Gastroesophageal sphincter (tissue), 4 donors: ENCODE data around the gene TBC1D20. TPM values are rescaled to one million over a fixed set of nuclear protein-coding genes. Genes with fewer than 3 reads are reported as not detected.

ENCODE experiments used
- ATAC-seq: fragments of 150-250 bp; one replicate; pipeline ENCODE4 v1.9.1; 2016; ENCODE audit warnings: mild to moderate bottlenecking, moderate library complexity
- H3K27ac ChIP-seq, 4 donors: fragments of 200-600 bp; sonication (generic) in 3 of 4; 1 replicate in 3 of 4; 2 replicates in 1 of 4; pipeline ENCODE4 v1.5.1; 2016 to 2019
- H3K27me3 ChIP-seq: fragments of 200-600 bp; sonication (generic); one replicate; pipeline ENCODE4 v1.5.1; 2019
- H3K36me3 ChIP-seq, 2 donors: fragments of 200-600 bp; sonication (generic); one replicate each; pipeline ENCODE4 v1.5.1; 2019; ENCODE audit warnings: control low read depth in 1 of 2
- H3K4me1 ChIP-seq, 3 donors: fragments of 200-600 bp; sonication (generic); 1 replicate in 2 of 3; 2 replicates in 1 of 3; pipeline ENCODE4 v1.5.1; 2016 to 2019; ENCODE audit warnings: control low read depth in 2 of 3
- H3K4me3 ChIP-seq, 2 donors: fragments of 200-600 bp; sonication (generic); one replicate each; pipeline ENCODE4 v1.5.1; 2019; ENCODE audit warnings: mild to moderate bottlenecking in 1 of 2, moderate library complexity in 1 of 2
- H3K9me3 ChIP-seq, 3 donors: fragments of 200-600 bp; sonication (generic); one replicate each; pipeline ENCODE4 v1.5.1; 2017 to 2019; ENCODE audit warnings: control low read depth in 2 of 3
- CTCF ChIP-seq, 4 experiments: fragments of 200-600 bp in 2 of 4; fragments of 450-650 bp in 2 of 4; sonication (generic) in 1 of 4; IDR thresholded peaks; one replicate each; pipeline ENCODE4 v1.5.1; 2017 to 2019; ENCODE audit warnings: antibody characterized with exemption in 4 of 4, mild to moderate bottlenecking in 2 of 4, moderate library complexity in 2 of 4
- EP300 ChIP-seq: sonication (generic); formaldehyde crosslinking; IDR thresholded peaks from one replicate; pipeline ENCODE4 v1.6.1; 2017; ENCODE audit warnings: antibody characterized with exemption, mild to moderate bottlenecking
- POLR2A ChIP-seq, 2 donors: fragments of 450-650 bp; IDR thresholded peaks; one replicate each; pipeline ENCODE4 v1.6.1; 2017; ENCODE audit warnings: antibody characterized with exemption in 2 of 2, mild to moderate bottlenecking in 2 of 2, moderate library complexity in 1 of 2
- POLR2AphosphoS5 ChIP-seq: sonication (generic); formaldehyde crosslinking; IDR thresholded peaks from one replicate; pipeline ENCODE4 v1.6.1; 2017; ENCODE audit warnings: antibody characterized with exemption
- WGBS, 2 donors: methylation state at CpG; one replicate each; pipeline ENCODE4 v1.1.5; 2018; ENCODE audit warnings: low coverage in 1 of 2; 5-methylcytosine and 5-hydroxymethylcytosine counted together
- total RNA-seq, 4 donors: library from RNA; depleted of rRNA; stranded (reverse); fragments of >200 nt; gene quantifications; one replicate each; pipeline ENCODE4 v1.1.0, GENCODE V29; 2016

TBC1D20 gene
- total RNA-seq, 4 donors from 2014 or later: 39.6 to 51.2 (median 39.9) TPM

- no peak overlapping the region for H3K27ac ChIP-seq
- WGBS, 2 donors: 71 to 83% methylated on average over 3 of the region's 3 CpGs
- no peak overlapping the region for H3K4me3 ChIP-seq
- H3K27me3 ChIP-seq: no peaks in the 10 kb centered on the region
- no peak for TF ChIP-seq POLR2A (IDR thresholded peaks at IDR 0.05)
- no peak for TF ChIP-seq POLR2AphosphoS5
- TF ChIP-seq CTCF (IDR thresholded peaks at IDR 0.05): no peak
- TF ChIP-seq EP300: no peak
- peaks cover 14 to 74% of the 10 kb centered on the region in 2 donors for H3K36me3 ChIP-seq
- ATAC-seq: no peak
- peaks cover 0 to 21% (median 3%) of the 10 kb centered on the region in 3 donors for H3K4me1 ChIP-seq
- no peaks in the 10 kb centered on the region for H3K9me3 ChIP-seq
Measured at GRCh38 chr20:504632-505075, 42.3 kb upstream of the TBC1D20 start.

GRCh38 chr20:503048-503737 is 40.9 kb upstream of the TBC1D20 start:
- no peak overlapping the region for H3K27ac ChIP-seq
- H3K9me3 ChIP-seq: no peaks in the 10 kb centered on the region
- H3K27me3 ChIP-seq: no peaks in the 10 kb centered on the region
- WGBS, 2 donors: 89 to 92% methylated on average over 10 to 11 of the region's 11 CpGs
- peaks cover 14 to 89% of the 10 kb centered on the region in 2 donors for H3K36me3 ChIP-seq
- no peak for TF ChIP-seq EP300
- TF ChIP-seq POLR2AphosphoS5: no peak
- no peak for TF ChIP-seq POLR2A (IDR thresholded peaks at IDR 0.05)
- TF ChIP-seq CTCF (IDR thresholded peaks at IDR 0.05): no peak
- H3K4me1 ChIP-seq: peaks cover 0 to 7% (median 0%) of the 10 kb centered on the region in 3 donors
- no peak for ATAC-seq
- no peak overlapping the region for H3K4me3 ChIP-seq

- WGBS, 2 donors: 89 to 97% methylated on average over 2 of the region's 2 CpGs
- Histone ChIP-seq H3K27ac (no peak overlapping the region), H3K27me3 (no peaks in the 10 kb centered on the region), H3K9me3 (no peaks in the 10 kb centered on the region), H3K36me3 (peaks cover 10 to 98% of the 10 kb centered on the region in 2 donors), H3K4me3 (no peak overlapping the region), H3K4me1 (no peaks in the 10 kb centered on the region)
- ATAC-seq: no peak
- no peak for TF ChIP-seq CTCF (IDR thresholded peaks at IDR 0.05)
- TF ChIP-seq EP300: no peak
- TF ChIP-seq POLR2A (IDR thresholded peaks at IDR 0.05): no peak
- TF ChIP-seq POLR2AphosphoS5: no peak
Measured at GRCh38 chr20:497979-498378, 35.6 kb upstream of the TBC1D20 start.

GRCh38 chr20:496126-496696 is 33.9 kb upstream of the TBC1D20 start:
- peaks cover 9 to 98% of the 10 kb centered on the region in 2 donors for H3K36me3 ChIP-seq
- H3K9me3 ChIP-seq: no peaks in the 10 kb centered on the region
- H3K27me3 ChIP-seq: no peaks in the 10 kb centered on the region
- no peak overlapping the region for H3K4me3 ChIP-seq
- H3K27ac ChIP-seq: peak overlapping the region in 1 of 4 donors; percentile 18
- peak; percentile 57 for ATAC-seq
- 37 to 38% methylated on average over 2 of the region's 2 CpGs for WGBS, 2 donors
- no peaks in the 10 kb centered on the region for H3K4me1 ChIP-seq
- TF ChIP-seq POLR2AphosphoS5: peak; percentile 30
- no peak for TF ChIP-seq POLR2A (IDR thresholded peaks at IDR 0.05)

GRCh38 chr20:492159-492558 is 29.8 kb upstream of the TBC1D20 start:
- H3K4me3 ChIP-seq: no peak overlapping the region
- 81 to 87% methylated on average over 5 of the region's 5 CpGs for WGBS, 2 donors
- H3K36me3 ChIP-seq: peaks cover 16 to 99% of the 10 kb centered on the region in 2 donors

GRCh38 chr20:487655-488054 is 25.3 kb upstream of the TBC1D20 start:
- no peak overlapping the region for H3K4me3 ChIP-seq
- H3K27ac ChIP-seq: no peak overlapping the region
- ATAC-seq: no peak
- WGBS, 2 donors: 68 to 78% methylated on average over 4 of the region's 4 CpGs
- H3K9me3 ChIP-seq: no peaks in the 10 kb centered on the region
- no peaks in the 10 kb centered on the region for H3K27me3 ChIP-seq
- H3K36me3 ChIP-seq: peaks cover 13 to 100% of the 10 kb centered on the region in 2 donors
- peaks cover 0 to 8% (median 0%) of the 10 kb centered on the region in 3 donors for H3K4me1 ChIP-seq
- TF ChIP-seq POLR2A (IDR thresholded peaks at IDR 0.05): no peak
- no peak for TF ChIP-seq POLR2AphosphoS5
- no peak for TF ChIP-seq CTCF (IDR thresholded peaks at IDR 0.05)
- no peak for TF ChIP-seq EP300

More at GRCh38 chr20:492159-492558, 29.8 kb upstream of the TBC1D20 start:
- Histone ChIP-seq H3K27me3 (no peaks in the 10 kb centered on the region), H3K4me1 (no peaks in the 10 kb centered on the region), H3K9me3 (no peaks in the 10 kb centered on the region), H3K27ac (no peak overlapping the region)
- TF ChIP-seq EP300 (no peak), POLR2A (IDR thresholded peaks at IDR 0.05) (no peak)
- ATAC-seq: no peak
